ENCODE data around the gene PNPLA2.

Gene PNPLA2

GRCh38 chr11:818396-819128 lies at the start of gene PNPLA2:
Gene PNPLA2 (plus strand): TSS chr11:818914. CDS start chr11:819719, 805 bp downstream.
- H3K27ac ChIP-seq = peak within 1 kb of the TSS; percentile 96
- TF ChIP-seq ZFX (IDR thresholded peaks at IDR 0.05; ENCODE audit: borderline replicate concordance) (no peak), CTCF (IDR thresholded peaks at IDR 0.05) (no peak)

GRCh38 chr11:769887-770641 lies 48.6 kb upstream of the PNPLA2 start:
- no peak overlapping the region for H3K27ac ChIP-seq
- no peak for TF ChIP-seq CTCF (IDR thresholded peaks at IDR 0.05)
- no peak for TF ChIP-seq ZFX (IDR thresholded peaks at IDR 0.05; ENCODE audit: borderline replicate concordance)

GRCh38 chr11:770642-771616 lies 47.8 kb upstream of the PNPLA2 start:
- no peak overlapping the region for H3K27ac ChIP-seq
- no peak for TF ChIP-seq CTCF (IDR thresholded peaks at IDR 0.05)
- TF ChIP-seq ZFX (IDR thresholded peaks at IDR 0.05; ENCODE audit: borderline replicate concordance) = no peak

GRCh38 chr11:771617-772204 lies 47.0 kb upstream of the PNPLA2 start:
- H3K27ac ChIP-seq = no peak overlapping the region
- TF ChIP-seq CTCF (IDR thresholded peaks at IDR 0.05) = no peak
- TF ChIP-seq ZFX (IDR thresholded peaks at IDR 0.05; ENCODE audit: borderline replicate concordance) = no peak

GRCh38 chr11:772429-773390 lies 46.0 kb upstream of the PNPLA2 start:
- TF ChIP-seq ZFX (IDR thresholded peaks at IDR 0.05; ENCODE audit: borderline replicate concordance) (no peak), CTCF (IDR thresholded peaks at IDR 0.05) (no peak)
- no peak overlapping the region for H3K27ac ChIP-seq

- no peak overlapping the region for H3K27ac ChIP-seq
- TF ChIP-seq ZFX (IDR thresholded peaks at IDR 0.05; ENCODE audit: borderline replicate concordance) (no peak), CTCF (IDR thresholded peaks at IDR 0.05) (no peak)
Observed at GRCh38 chr11:773425-773824, 45.3 kb upstream of the PNPLA2 start.
